Prostate gland (tissue), 2 donors: ENCODE data around the gene DGKB. TPM values are rescaled to one million over a fixed set of nuclear protein-coding genes. Genes with fewer than 3 reads are reported as not detected.

ENCODE experiments used
- DNase-seq: peaks from one replicate; pipeline ENCODE4 v3.0.0-alpha.2; 2019; ENCODE audit warnings: low spot score
- H3K27ac ChIP-seq, 2 donors: fragments of 200-600 bp; sonication (generic); 2 replicates each; pipeline ENCODE4 v1.5.1; 2017 to 2019
- H3K27me3 ChIP-seq: fragments of 200-600 bp; sonication (generic); replicated peaks from 2 replicates; pipeline ENCODE4 v1.5.1; 2019; ENCODE audit not compliant: insufficient read depth
- H3K36me3 ChIP-seq, 2 donors: fragments of 200-600 bp; sonication (generic); 1 replicate in 1 of 2; 2 replicates in 1 of 2; pipeline versions ENCODE4 v1.5.1 to v1.8.1; 2017 to 2019
- H3K4me1 ChIP-seq: fragments of 200-600 bp; sonication (generic); replicated peaks from 2 replicates; pipeline ENCODE4 v1.5.1; 2019
- H3K4me3 ChIP-seq, 2 donors: fragments of 200-600 bp; sonication (generic); 2 replicates each; pipeline ENCODE4 v1.5.1; 2017 to 2019
- H3K9me3 ChIP-seq: fragments of 200-600 bp; sonication (generic); 2 replicates; pipeline ENCODE4 v1.5.1; 2017
- CTCF ChIP-seq, 4 experiments: fragments of 200-600 bp in 2 of 4; fragments of 450-650 bp in 2 of 4; sonication (generic) in 2 of 4; IDR thresholded peaks; 1 replicate in 3 of 4; 2 replicates in 1 of 4; pipeline ENCODE4 v1.5.1; 2016 to 2019; ENCODE audit warnings: antibody characterized with exemption in 4 of 4, mild to moderate bottlenecking in 2 of 4, moderate library complexity in 2 of 4
- POLR2A ChIP-seq: fragments of 450-650 bp; IDR thresholded peaks from one replicate; pipeline ENCODE4 v1.6.1; 2016; ENCODE audit warnings: antibody characterized with exemption, mild to moderate bottlenecking
- POLR2AphosphoS5 ChIP-seq: sonication (generic); formaldehyde crosslinking; IDR thresholded peaks from one replicate; pipeline ENCODE4 v1.6.1; 2017; ENCODE audit warnings: antibody characterized with exemption
- WGBS: methylation state at CpG from one replicate; pipeline ENCODE4 v1.1.5; 2018; 5-methylcytosine and 5-hydroxymethylcytosine counted together
- intact Hi-C: fragments of 100-400 bp; cut with DNase I; formaldehyde crosslinking; loops from one replicate; pipeline ENCODE4 v1.14.2; 2022
- total RNA-seq, 2 donors: library from RNA; depleted of rRNA; stranded (reverse); fragments of >200 nt; gene quantifications; one replicate each; pipeline ENCODE4 v1.1.0, GENCODE V29; 2016

Gene DGKB
- total RNA-seq, 2 donors from 2014 or later = 0.45 TPM; not detected in 1

GRCh38 chr7:14449291-14449690 is 453.3 kb downstream of the DGKB start:
- WGBS = 81% methylated on average over 4 of the region's 4 CpGs
- no peaks in the 10 kb centered on the region for H3K36me3 ChIP-seq
- intact Hi-C loops = no loop called here
- TF ChIP-seq POLR2AphosphoS5 (no peak), CTCF (IDR thresholded peaks at IDR 0.05) (no peak), POLR2A (no peak)
- H3K27me3 ChIP-seq = no peaks in the 10 kb centered on the region
- H3K4me1 ChIP-seq = no peaks in the 10 kb centered on the region
- no peak for DNase-seq
- H3K27ac ChIP-seq = no peak overlapping the region
- no peak overlapping the region for H3K4me3 ChIP-seq
- H3K9me3 ChIP-seq = no peaks in the 10 kb centered on the region

DNA sequence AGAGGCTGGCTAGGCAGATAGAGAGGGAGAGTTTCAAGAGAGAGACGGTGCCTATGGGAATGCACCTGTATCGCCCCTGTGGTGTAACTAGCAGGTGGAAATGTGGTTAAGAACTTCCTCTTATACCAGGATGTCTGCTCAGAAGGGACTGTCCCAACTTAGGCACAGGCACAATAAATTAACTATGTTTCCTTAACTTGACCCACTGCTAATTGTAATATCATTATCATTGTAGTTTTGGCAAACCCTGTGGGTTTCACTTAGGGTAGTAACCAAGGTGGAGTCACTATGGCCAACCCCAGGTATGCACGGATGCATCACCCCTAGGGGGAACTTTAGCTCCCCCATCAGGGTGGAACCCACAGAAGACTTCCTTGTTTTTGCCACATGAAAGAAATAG is 455.7 kb downstream of the DGKB start:
- Histone ChIP-seq H3K36me3 (no peaks in the 10 kb centered on the region), H3K4me1 (no peaks in the 10 kb centered on the region), H3K27ac (no peak overlapping the region), H3K4me3 (no peak overlapping the region), H3K27me3 (no peaks in the 10 kb centered on the region), H3K9me3 (no peaks in the 10 kb centered on the region)
- DNase-seq = no peak
- no peak for TF ChIP-seq POLR2A
- TF ChIP-seq CTCF (IDR thresholded peaks at IDR 0.05) = no peak
- TF ChIP-seq POLR2AphosphoS5 = no peak
- intact Hi-C loops = no loop called here
- 64% methylated on average over 3 of the region's 3 CpGs for WGBS

GRCh38 chr7:14446219-14446618 is 456.3 kb downstream of the DGKB start:
- 56% methylated on average over 1 of the region's 1 CpG for WGBS
- H3K4me3 ChIP-seq = no peak overlapping the region
- DNase-seq = no peak
- intact Hi-C loops = no loop called here
- TF ChIP-seq POLR2AphosphoS5 (no peak), POLR2A (no peak), CTCF (IDR thresholded peaks at IDR 0.05) (no peak)
- no peaks in the 10 kb centered on the region for H3K27me3 ChIP-seq
- H3K9me3 ChIP-seq = no peaks in the 10 kb centered on the region
- no peaks in the 10 kb centered on the region for H3K4me1 ChIP-seq
- no peaks in the 10 kb centered on the region for H3K36me3 ChIP-seq
- no peak overlapping the region for H3K27ac ChIP-seq

- H3K27ac ChIP-seq = no peak overlapping the region
- 62% methylated on average over 2 of the region's 2 CpGs for WGBS
- H3K27me3 ChIP-seq = no peaks in the 10 kb centered on the region
- intact Hi-C loops = no loop called here
- H3K4me1 ChIP-seq = no peaks in the 10 kb centered on the region
- no peak for DNase-seq
- TF ChIP-seq POLR2A (no peak), CTCF (IDR thresholded peaks at IDR 0.05) (no peak), POLR2AphosphoS5 (no peak)
- no peaks in the 10 kb centered on the region for H3K9me3 ChIP-seq
- H3K36me3 ChIP-seq = no peaks in the 10 kb centered on the region
- no peak overlapping the region for H3K4me3 ChIP-seq
Observed at GRCh38 chr7:14438366-14438765, 464.2 kb downstream of the DGKB start.

- Histone ChIP-seq H3K9me3 (no peaks in the 10 kb centered on the region), H3K4me3 (no peak overlapping the region), H3K36me3 (no peaks in the 10 kb centered on the region), H3K4me1 (no peaks in the 10 kb centered on the region), H3K27ac (no peak overlapping the region), H3K27me3 (no peaks in the 10 kb centered on the region)
- no peak for TF ChIP-seq CTCF (IDR thresholded peaks at IDR 0.05)
- no peak for TF ChIP-seq POLR2AphosphoS5
- no peak for TF ChIP-seq POLR2A
- WGBS = 68% methylated on average over 2 of the region's 2 CpGs
- no peak for DNase-seq
- intact Hi-C loops = no loop called here
Observed at GRCh38 chr7:14436878-14437277, 465.7 kb downstream of the DGKB start.
